NCI-H1930 (cell line): ENCODE measurements around the gene OR2H1.

Experiments
- DNase-seq, 2 experiments: peaks; one replicate each; lab custom pipeline; 2025; lab: John Stamatoyannopoulos, UW

The OR2H1 gene

GRCh38 chr6:29483735-29484134 lies 26.8 kb downstream of the OR2H1 start:
- DNase-seq = no peak

DNA sequence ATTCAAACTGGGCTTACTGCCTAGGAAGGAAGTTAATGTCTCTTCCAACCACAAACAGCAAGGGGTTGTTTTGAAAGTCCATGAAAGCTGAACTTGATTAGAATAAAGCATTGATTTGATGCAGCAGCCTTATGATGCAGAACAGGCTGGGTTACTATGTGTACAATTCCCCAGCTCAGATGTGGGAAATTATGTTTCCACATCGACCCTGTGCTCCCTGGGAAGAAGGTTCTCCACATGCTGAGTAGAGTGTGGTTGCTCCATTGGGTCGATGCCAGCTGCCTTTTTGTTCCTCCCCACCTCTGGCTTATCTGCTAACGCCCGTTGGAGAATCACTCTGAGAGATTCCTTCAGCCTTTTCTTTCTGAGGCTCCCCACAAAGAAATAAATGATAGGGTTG lies 29.6 kb downstream of the OR2H1 start:
- no peak for DNase-seq

GRCh38 chr6:29487131-29487530 lies 30.2 kb downstream of the OR2H1 start:
- no peak for DNase-seq

DNA sequence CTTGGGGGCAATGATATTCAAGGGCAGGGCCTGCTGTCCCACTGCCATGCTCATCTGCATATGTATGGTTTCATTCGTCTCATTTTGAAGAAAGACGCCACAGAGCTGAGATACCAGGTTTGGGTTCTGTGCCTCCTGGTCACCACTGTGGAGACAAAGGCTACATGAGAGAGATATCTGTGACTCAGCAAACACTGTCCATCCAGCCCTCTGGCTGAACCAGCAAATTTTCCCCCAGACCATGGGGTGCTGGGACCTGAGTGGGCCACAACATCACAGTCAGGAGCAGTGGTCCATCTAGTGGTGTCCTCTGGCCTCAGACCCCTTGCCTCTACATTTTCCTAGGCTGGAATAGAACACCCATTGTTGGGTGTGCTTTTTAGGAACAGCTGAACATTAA lies 30.7 kb downstream of the OR2H1 start, which contains the start of gene MAS1L:
TSS of gene MAS1L (minus strand) at position 297 of the 400 bp plus-strand sequence. CDS start at position 243, 54 bp downstream.
- no peak for DNase-seq

- no peak for DNase-seq
Observed at GRCh38 chr6:29488874-29489273, 31.9 kb downstream of the OR2H1 start.

- DNase-seq = no peak
Observed at GRCh38 chr6:29489286-29489685, 32.3 kb downstream of the OR2H1 start.

GRCh38 chr6:29490055-29490454 lies 33.1 kb downstream of the OR2H1 start:
- DNase-seq = no peak

GRCh38 chr6:29490552-29490951 lies 33.6 kb downstream of the OR2H1 start:
- DNase-seq = no peak

GRCh38 chr6:29491574-29491973 lies 34.6 kb downstream of the OR2H1 start:
- DNase-seq = no peak

DNA sequence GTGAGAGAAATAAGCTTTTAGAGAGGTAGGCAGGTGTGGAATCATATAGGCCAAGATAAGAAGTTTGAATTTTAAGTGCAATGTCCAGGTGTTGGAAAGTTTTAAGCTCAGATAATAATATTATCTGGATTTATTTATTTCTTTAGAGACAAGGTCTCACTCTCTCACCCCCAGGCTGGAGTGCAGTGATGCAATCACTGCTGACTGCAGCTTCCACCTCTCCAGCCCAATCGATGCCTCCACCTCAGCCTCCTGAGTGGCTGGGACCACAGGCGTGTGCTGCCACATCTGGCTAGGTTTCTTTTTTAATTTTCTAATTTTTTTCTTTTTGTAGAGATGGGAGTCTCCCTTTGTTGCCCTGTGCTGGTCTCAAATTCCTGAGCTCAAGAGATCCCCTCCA lies 36.3 kb downstream of the OR2H1 start:
- no peak for DNase-seq

GRCh38 chr6:29494131-29494530 lies 37.2 kb downstream of the OR2H1 start:
- no peak for DNase-seq

GRCh38 chr6:29495571-29495970 lies 38.6 kb downstream of the OR2H1 start:
- no peak for DNase-seq

GRCh38 chr6:29496961-29497360 lies 40.0 kb downstream of the OR2H1 start:
- DNase-seq = no peak

GRCh38 chr6:29499704-29500103 lies 42.7 kb downstream of the OR2H1 start:
- no peak for DNase-seq

- DNase-seq = no peak
Observed at GRCh38 chr6:29500594-29500993, 43.6 kb downstream of the OR2H1 start.

- DNase-seq = no peak
Observed at GRCh38 chr6:29501106-29501505, 44.2 kb downstream of the OR2H1 start.

DNA sequence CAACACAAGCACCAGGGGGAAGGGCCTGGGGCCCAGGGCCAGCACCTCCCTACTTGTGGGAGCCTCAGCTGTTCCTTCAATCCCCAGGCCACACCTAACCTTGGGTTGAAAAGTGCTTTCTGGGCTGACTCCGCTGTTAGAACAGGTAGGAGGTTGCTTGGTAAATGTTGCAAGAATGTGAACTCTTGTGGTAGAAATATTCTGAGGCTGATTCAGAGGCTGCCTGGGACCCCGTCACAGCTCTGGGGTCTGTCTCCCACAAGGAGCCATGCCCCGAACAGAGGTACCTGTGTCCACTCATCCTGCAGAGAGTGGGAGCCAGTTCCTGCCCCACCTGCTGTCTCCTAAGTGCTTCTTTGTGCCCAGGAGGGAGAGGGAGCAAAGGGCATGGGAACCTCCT lies 45.2 kb downstream of the OR2H1 start:
- no peak for DNase-seq

DNA sequence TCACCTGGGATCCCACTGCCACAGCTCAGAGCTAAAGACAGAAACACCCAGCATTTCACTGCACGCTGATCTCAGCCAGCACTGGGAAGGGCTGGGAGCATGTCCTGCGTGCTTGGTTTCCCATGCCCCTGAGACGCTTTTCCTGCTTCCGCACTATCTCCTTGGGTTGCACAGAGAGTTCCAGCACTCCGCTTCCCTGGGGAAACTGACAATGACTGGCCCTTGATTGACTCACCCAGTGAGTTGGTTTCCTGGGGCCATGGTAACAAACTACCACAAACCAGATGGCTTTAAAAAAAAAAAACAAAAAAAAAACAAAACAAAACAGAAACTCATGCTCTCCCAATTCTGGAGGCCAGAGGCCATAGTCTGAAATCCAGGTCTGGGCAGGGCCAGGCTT lies 45.6 kb downstream of the OR2H1 start:
- no peak for DNase-seq

DNA sequence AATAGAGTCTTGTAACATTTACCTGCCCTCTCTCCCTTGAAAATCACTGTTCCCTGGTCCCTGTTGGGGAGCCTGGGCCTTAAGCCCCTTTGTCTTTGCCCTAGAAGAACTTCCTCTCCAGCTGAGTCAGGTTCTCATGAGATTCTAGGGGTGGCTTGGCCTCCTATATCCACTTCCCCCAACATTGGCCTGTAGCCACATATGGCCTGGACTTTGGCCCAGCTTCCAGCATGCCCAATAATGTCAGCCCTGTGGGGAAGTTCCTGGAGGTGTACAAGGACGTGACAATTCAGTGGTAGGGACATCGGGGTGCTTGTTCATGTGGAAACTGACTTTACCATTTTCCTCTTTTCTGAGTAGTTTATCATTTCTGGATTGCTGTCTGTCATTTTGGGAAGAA lies 48.0 kb downstream of the OR2H1 start:
- no peak for DNase-seq

- DNase-seq = no peak
Observed at GRCh38 chr6:29505808-29506207, 48.9 kb downstream of the OR2H1 start.

DNA sequence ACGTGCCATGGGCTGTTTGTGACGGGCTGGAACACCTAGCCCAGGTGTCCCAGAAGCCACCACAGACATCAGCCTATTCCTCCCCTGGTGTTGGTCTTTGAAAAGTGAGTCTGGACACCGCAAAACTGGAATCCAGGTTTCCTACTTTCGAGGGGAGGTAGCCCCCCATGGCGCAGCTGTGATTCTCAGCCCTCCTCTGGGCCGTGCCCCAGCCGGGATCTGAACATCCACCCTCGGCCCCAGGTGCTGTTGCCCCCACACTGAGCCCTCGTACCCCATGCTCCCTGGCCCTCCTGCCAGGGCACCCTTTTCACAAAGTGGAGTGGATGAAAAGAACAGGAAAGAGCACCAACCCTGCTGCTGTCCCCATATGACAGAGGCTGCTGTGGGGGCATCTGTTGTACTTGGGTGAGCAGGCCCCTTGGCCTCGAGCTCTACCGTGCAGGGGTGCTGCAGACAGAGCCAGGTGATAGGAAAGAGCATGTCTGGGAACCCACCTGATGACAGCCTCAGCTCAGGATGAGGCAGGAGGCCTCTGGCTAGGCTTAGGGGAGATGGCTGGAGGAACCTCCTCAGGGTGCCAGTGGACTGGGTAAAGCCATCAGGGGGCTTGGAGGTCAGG lies 49.6 kb downstream of the OR2H1 start:
- DNase-seq = no peak

DNA sequence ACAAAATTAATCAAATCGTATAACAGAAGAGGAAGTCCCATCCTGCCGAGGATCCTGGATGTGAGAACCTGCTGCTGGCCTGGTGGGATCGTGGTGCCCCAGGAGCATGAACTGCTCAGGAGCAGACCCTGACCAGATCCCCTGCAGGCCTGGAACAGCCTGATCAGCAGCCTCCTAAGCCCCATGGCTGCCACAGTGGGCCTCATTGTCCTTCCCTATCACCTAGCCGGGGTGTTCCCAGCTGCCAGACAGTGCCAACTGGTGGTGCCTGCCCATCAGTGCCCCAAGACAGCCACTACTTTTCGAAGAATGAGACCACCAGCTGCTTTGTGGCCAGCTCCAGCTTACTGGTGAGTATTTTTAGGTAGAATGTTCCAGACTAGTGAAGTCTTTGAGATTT lies 50.4 kb downstream of the OR2H1 start:
- no peak for DNase-seq

GRCh38 chr6:29509239-29509638 lies 52.3 kb downstream of the OR2H1 start:
- no peak for DNase-seq

DNA sequence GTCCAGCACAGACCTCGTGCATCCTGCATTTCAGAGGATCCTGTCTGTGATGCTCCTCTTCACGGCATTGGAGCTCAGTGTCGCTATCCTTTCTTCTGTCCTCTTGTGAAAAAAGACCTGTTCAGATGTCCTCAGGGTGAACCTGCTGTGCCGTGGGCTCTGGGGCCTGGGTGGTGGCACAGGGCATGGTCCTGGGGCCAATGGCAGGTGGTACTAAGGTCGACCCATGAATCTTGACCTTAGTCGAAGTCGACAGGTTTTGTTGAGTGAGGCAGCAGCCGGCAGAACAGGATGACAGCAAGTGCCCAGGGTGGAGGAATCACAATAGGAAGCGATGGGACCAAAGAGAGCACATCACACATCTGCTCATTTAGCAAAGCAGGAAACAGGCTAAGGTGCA lies 52.8 kb downstream of the OR2H1 start:
- DNase-seq = no peak

DNA sequence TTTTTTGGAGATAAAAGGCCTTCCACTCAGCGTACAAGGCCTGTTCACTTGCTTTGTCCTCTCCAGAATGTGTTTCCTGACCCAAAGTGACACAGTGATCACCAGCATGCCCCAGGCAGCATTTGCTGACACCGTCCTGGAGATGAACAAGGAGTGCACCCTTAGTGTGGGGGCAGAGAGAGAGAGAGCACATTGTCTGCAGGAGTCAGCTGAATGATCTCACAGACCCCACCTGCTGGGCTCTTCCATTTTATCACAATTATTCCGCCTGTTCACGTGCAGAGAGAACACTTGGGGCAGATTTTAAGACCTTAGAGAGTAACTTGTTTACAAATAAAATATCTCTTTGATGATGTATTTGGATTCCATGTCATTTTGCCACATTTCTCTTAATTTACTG lies 53.2 kb downstream of the OR2H1 start:
- no peak for DNase-seq
